Measurements from ENCODE around the gene PLB1.

The PLB1 gene

GRCh38 chr2:28630341-28630740, 134.5 kb downstream of the PLB1 start:
- no peak for DNase-seq

GRCh38 chr2:28631514-28632206, 135.8 kb downstream of the PLB1 start:
- no peak for DNase-seq

GRCh38 chr2:28632791-28633190, 136.9 kb downstream of the PLB1 start:
- no peak for DNase-seq

- DNase-seq = no peak
Measured at GRCh38 chr2:28633204-28633603, 137.3 kb downstream of the PLB1 start.

- DNase-seq = no peak
Measured at GRCh38 chr2:28633746-28634145, 137.9 kb downstream of the PLB1 start.

DNA sequence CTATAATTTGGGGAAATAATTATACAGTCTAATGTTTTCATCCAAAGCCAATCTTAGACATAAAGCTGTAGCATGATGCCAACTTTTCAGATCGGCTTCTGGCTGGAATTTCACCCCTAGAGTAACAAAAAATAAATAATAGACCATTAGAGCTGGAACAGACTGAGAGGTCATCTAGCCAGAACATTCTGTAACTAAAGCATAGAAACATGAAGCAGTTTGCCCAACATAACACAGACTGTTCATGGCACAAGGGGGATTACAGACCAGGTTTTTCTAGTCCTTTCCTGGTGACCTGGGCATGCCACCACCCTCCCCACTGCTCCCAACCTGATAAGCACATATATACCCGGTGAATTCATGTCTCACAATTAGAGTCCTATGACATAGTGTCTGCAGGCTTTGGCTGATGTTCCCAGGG, 139.3 kb downstream of the PLB1 start:
- no peak for DNase-seq

DNA sequence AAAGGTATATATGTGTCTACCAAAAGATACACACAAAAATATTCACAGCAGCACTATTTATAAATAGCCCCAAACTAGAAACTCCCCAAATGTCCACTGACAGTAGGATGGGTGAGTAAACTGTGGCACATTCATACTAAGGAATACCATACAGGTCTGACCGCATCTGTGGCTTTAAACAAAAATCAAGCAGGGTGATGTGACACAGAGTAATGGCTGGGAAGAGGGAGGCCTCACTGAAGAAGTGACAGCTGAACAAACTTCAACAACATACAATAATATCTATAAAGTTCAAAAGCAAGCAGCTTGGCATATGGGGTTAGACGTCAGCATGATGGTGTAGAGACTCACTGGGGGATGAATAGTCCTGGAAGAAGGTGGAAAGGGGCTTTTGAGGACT, 140.6 kb downstream of the PLB1 start:
- DNase-seq = no peak

- no peak for DNase-seq
Measured at GRCh38 chr2:28637066-28638047, 141.5 kb downstream of the PLB1 start.

DNA sequence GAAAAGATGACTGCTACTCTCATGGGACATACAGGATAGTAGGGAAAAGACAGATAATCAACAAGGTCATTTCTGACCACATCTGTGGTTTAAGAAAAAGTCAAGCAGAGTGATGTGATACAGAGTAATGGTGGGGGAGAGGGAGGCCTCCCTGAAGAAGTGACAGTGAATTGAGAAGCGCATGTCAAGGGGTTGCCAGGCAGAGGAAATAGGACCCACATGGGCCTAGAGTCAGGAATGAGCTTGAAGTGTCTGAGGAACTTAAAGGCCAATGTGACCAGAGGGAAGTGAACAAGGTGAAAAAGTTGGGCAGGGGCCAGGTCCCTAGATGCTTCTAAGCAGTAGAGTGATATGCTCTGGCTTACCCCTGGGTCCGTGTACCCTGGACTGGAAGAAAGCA, 142.2 kb downstream of the PLB1 start:
- no peak for DNase-seq

DNA sequence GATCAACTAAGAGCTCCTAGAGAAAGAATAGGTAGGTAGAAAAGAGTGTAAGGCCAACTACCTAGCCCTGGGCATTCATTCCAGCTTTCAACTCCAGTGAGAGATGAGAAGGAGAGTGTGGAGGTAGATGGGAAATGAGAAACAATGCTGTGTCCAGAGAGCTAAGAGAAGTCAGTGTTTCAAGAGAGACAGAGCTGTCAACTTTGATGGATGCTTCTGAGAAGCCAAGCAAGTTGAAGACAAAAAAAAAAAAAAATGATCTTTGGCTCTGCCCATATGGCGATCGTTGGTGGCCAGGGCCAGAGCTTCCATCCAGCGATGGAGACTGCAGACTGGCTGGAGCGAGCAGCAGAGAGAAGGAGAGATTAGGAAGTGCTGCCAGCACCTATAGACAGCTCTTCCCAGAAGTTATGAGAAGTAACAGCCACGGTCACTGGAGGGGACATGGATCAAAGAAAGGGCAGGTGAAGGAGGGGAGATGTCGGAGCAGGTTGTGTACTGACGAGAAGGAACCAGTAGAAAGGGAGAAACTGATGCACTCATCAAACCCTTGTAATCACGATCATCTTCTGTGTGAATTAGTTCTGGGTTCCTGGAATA, 143.3 kb downstream of the PLB1 start:
- DNase-seq = no peak

- no peak for DNase-seq
Measured at GRCh38 chr2:28639836-28640235, 144.0 kb downstream of the PLB1 start.

GRCh38 chr2:28640260-28640907, 144.5 kb downstream of the PLB1 start:
- no peak for DNase-seq

GRCh38 chr2:28640908-28641300, 145.0 kb downstream of the PLB1 start:
- no peak for DNase-seq

DNA sequence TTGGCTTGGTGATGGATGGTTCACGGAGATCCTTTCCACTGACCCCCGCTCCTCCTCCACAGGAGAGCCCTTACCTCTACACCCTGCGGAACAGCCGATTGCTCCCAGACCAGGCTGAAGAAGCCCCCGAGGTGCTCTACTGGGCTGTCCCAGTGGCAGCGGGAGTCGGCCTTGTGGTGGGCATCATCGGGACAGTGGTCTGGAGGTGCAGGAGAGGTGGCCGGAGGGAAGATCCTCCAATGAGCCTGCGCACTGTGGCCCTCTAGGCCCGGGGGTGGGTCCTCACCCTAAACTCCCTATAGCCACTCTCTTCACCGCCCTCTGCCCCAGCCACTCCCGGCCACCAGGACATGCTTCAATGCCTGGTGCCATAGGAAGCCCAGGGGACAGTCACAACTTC, 146.9 kb downstream of the PLB1 start:
- no peak for DNase-seq

DNA sequence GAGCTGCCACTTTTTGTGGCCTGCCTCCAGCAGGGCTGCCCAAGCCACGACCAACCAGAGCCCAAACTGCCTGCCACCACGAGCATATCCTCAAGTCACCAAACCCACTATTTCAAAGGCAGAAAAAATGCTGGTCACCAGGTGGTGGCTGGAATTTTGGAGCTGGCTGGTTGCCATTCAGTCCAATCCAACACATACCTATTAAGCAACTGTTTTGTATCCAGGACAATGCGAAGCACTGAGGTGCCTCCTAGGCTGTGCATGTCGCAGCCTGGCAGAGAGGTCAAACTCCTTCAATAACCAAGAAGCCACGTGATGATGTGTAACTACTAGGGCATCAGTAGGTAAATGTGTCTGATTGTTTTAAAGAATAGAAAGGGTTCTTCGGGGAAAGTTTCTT, 147.5 kb downstream of the PLB1 start:
- DNase-seq = no peak

DNA sequence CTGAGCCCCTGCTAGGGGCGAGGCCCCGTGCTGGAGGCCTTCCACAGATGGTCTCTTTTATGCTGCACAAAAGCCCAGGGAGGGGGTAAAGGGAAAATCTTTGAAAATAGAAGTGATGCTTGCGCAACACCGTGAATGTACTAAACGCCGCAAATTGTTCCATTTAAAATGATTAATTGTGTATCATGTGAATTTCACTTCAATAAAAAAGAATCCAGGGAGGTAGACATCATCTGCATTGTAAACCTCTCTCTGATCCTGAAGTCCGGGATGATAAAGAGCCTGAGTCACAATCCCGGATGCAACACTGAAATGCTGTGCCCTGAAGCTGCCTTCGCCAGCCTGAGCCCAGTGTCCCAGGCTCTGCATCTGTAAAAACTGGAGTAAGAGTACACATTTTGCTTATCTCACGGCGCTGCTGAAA, 148.1 kb downstream of the PLB1 start:
- DNase-seq = no peak

GRCh38 chr2:28644760-28645159, 148.9 kb downstream of the PLB1 start:
- DNase-seq = no peak

DNA sequence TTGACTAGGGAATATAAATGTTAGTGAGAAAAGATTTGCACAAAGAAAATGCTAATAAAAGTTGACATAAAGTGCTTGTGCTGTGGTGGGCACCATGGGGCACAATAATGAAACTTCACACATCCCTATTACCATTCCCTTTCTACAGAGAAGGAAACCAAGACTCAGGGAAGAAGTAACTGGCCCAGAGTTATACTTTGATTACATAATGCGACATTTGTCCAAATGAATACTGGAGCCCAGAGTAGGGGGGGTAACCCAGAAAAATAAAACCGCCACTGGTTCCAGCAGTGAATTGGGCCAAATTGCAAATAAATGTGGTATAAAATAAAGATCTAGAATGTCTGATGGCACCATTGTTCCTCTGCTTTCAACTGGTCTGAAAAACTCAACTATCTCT, 149.7 kb downstream of the PLB1 start:
- DNase-seq = no peak

- no peak for DNase-seq
Measured at GRCh38 chr2:28647682-28648081, 151.8 kb downstream of the PLB1 start.

DNA sequence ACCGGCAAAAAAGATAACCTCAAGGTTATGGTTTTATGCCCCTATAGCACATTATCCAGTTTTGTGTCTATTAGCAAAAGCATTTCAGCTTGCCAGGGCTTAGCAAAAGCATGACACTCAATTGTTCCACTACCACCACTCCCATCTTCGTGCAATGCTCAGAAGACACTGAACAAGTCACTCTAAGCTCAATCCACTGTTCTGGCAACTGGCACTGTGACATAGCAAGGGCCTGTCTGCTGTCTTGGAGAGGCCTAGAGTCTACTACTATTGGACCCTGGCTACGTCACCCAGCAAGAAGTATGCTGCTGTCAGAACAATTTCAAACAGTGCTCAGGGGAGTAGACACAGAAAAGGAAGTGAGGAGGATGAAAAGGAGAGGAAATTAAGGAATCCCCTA, 152.3 kb downstream of the PLB1 start:
- DNase-seq = no peak

GRCh38 chr2:28648671-28649395, 153.0 kb downstream of the PLB1 start:
- no peak for DNase-seq

DNA sequence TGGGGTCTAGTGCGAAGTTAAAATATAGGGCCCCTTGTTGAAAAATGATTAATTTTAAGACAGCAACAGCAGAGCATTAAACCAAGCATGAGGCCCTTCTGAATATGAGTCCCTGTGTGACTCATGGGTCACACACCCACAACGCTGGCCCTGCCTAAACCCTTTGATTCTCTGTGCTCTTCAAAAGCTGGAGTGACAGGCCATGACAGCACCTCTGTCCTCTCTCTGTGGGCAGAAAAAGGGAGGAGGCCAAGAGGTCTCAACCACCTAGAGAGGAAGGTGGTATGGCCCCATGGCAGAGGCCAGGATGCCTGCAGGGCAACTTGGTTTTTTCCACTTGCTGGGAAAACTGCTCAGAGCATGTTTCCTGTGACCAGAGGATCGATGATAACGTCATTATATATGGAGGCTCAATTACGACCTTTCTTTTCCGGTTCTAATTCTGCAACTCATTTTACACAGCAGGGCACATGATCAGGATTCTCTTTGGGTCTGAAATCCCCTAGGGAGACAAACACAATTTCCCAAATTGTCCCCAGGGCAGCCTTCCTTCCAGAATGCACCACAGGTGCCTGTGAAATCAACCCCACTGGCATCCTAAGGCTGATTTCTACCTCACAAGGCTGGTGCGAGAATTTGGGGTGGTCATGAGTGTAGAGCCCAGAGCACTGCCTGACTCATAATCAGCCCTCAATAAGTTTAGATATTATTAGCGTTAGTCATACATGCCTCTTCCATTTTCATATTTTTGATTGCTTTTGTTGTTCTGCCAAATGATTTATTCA, 153.8 kb downstream of the PLB1 start:
- DNase-seq = peak; percentile 26

Measured in CD4-positive, alpha-beta T cell treated with Interleukin-17A for 4 hours (primary cell).